HG02798 (cell line): ENCODE measurements around the gene FRMD5.
"Not testable (repeated sequence)": the region's sequence is repeated elsewhere in the genome, so short reads cannot be mapped to it uniquely, and the experiment has no call there.

Experiments
- ATAC-seq: cut with Tn5 transposase; IDR thresholded peaks from one replicate; pipeline ENCODE4 v1.9.1; 2021; ENCODE audit warnings: mild to moderate bottlenecking; ENCODE audit not compliant: unreplicated experiment, poor library complexity

Gene FRMD5

DNA sequence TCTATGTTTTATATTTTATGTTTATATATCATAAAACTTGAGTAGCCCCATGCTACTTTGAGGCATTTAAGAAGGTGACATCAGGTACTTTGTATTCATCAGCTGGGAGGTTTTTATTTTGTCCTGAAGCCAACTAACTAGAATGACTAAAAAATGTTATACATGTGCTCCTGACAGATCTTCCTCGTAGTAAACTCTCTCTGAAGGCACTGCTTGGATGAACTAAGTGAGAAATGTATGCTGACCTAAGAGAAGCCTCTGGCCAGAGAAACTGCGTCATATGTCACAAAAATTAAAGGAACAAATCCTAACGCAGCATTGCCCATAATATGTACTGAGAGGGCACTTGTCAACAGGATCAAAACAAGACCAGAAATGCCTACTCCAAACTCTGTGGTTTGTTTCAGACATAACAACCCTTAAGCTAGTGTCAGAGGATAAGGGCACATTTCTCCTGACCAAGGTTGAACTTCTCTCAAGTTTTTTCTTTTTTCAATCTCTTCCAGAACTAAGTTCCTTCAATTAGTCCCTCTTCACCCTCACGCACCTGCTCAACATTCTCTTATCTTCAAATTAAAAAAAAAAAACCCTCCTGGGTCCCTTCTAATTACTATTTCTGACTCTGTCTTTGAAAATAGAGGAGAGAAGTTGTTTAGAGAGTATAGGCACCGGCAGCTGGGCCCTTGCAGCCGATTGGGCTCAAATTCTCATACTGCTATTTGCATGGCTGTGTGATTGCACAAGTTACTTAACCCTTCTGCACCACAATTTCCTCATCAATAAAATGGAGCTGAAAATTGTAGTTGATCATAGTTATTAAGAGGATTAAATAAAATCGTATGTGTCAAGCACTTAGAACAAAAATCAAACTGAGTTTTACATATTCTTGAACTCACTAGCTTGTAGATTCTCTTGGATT is 159.0 kb downstream of the FRMD5 start:
- ATAC-seq: no peak

DNA sequence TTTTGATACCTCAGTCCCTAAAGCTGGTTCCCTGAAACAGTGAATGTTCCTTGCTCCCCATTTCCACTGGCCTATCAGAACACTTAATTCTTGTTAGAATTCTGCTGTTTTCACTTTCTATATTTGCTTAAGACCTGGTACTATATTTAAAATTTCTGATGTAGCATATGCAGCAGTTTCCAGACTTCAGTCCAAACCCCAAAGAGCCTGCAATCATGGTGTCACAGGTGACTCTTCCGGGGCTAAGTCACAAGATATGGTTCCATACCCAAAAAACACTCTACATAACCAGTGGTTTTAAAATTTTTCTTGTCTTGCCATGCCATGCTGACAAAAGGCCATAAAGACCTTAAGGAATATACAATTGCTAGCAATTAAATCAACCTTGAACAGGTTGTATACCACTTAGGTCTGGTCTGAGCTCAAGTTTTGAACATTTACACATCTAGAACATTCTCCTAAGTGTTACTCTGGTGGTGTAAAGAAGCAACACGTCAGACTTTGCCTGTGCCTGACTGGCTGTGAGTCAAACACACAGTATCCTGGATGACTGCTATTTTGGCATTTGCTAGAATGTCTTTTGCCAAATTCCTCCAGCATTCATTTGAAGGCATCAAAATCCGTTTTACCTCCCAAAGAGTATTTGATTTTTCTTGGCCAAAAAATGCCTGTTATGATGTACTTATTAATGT is 160.0 kb downstream of the FRMD5 start:
- no peak for ATAC-seq

GRCh38 chr15:44034334-44034733 is 160.7 kb downstream of the FRMD5 start:
- no peak for ATAC-seq

DNA sequence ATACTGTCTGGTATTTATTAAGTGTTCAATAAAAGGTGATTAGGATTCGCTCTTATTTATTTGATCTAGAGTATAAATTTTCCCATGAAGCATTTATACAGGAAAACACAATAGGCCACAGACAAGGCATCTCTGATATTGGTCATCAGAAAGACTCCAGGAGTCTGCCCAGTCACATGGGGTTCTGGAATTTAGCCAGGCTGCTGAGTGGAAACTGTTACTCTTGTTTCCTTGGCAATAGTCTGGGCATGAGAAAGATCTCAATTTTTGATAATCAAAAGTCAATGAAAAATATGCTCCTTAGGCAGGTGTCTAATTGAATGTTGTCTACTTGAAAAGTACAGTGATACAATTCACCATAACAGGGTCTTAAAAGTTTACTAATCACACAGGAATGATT is 161.2 kb downstream of the FRMD5 start:
- ATAC-seq: no peak

DNA sequence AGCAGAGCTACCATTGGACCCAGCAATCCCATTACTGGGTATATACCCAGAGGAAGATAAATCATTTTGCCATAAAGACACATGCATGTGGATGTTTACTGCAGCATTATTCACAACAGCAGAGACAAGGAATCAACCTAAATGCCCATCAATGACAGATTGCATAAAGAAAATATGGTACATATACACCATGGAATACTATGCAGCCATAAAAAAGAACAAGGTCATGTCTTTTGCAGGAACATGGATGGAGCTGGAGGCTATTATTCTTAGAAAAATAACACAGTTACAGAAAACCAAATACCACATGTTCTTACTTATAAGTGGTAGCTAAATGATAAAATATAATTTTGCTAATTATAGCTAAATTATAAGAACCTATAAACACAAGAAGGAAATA is 162.3 kb downstream of the FRMD5 start:
- not testable (repeated sequence) for ATAC-seq

- ATAC-seq: no peak
Measured at GRCh38 chr15:44029940-44030568, 165.0 kb downstream of the FRMD5 start.

- no peak for ATAC-seq
Measured at GRCh38 chr15:44029003-44029402, 166.1 kb downstream of the FRMD5 start.

DNA sequence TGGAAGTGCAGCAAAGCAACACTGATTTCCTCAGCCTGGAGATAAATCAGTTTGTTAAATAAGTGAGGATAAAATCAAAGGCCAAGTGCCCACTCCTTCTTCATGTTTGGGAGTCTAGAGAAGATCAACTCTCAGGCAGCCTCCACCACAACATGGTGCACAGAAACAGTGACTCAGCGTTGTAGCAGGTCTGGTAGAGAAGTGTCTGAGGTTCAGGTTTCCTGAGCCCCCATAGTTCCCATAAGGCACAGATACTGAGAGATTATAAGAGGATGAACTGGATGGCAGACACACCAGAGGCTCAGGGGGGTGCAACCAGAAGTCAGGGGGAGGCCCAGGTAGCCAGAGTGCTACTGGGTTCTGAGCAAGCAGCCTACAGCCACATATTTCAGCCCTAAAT is 166.7 kb downstream of the FRMD5 start:
- ATAC-seq: no peak

GRCh38 chr15:44024155-44024554 is 170.9 kb downstream of the FRMD5 start:
- ATAC-seq: no peak

GRCh38 chr15:44023176-44023575 is 171.9 kb downstream of the FRMD5 start:
- no peak for ATAC-seq

DNA sequence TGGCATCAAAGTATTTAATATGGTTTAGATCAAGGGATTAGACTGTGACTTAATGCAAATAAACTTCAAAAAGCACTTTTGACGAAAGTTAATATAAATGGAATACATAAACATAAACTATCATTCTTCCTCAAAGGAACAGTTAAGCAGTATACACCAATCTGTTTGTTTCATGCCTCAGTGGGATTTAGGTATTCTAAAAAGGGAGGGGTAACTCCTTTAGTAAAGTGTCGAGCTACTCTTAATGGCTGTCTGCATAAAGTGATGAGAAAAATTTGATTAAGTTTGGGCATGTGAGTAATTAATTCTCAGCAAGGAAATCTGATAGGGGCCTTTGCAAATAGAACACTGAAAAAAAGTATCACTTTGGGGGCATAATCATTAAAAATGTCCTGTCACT is 176.9 kb downstream of the FRMD5 start:
- no peak for ATAC-seq

DNA sequence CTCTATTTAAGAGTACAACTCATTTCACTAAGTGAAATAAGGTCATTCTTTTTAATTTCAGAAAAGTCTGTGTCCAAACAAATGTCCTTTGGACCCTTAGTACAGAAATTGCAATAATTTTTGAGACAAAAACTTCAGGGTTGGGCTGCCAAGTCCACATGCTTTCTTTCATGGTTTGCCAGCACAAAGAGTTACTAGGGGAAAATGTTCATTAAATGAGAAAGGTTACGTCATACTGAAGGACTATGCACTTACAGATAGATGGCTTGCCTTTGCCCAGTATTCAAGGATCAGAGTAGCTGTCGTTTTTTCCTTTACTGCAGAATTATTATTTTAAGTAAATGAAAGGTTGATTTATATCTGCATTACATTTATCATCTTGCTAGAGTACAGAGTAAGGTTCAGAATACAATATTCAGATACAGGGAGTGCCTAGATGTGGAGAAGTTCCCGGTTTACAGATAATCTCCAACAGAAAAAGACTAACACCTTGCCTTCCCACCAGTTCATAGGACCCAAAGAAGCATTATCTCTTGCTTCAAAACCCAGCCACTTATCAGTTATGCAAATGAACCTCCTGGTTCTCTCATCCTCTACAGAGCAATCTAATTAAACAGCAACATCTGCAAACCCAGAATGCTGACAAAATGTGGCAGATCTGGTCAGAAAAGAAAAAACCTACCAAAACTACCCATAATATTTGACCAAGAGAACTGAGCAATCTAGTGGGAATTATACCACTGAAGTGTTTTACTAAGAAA is 179.3 kb downstream of the FRMD5 start:
- ATAC-seq: no peak

DNA sequence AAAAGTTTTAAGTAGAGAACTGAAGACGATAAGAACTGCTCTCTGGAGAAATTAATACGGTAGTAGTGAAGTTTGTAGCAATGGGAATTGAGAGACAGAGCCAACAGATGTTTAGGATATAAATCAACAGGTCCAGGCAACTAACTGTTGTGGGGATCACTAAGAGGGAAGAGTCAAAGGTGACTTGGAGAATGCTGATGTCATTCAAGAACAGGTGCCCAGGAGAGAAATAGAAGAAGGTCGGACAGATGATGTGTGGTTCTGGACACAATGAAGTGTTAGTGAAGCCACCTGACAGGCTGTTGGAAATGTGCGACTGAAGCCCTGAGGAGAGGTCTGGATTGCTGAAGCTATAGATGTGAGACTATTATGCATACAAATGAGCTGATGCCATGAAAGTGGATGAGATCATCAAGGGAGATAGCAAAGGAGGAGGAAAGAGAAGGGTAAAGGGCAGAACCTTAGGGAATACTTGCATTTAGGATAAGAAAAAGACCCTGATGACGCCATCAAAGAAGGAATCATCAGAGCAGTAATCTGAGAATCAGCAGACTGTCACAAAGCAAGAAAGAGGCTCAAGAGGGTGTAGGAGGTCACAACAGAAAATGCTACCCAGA is 183.7 kb downstream of the FRMD5 start:
- no peak for ATAC-seq

DNA sequence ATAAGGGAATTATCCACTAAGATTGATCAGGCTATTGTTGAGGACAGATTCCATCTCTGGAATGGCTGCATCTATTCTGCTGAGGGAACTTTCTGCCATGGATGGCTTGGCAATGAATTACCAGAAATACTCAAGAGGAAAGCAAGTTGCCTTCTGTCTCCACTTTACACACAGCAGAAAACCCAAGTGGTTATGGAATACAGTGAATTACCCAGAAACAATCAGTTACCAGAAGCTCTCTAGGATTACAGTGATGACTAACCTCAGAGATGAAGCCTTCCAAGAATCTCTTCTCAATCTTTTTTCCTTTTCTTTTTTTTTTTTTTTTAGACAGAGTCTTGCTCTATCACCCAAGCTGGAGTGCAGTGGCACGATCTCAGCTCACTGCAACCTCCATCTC is 185.0 kb downstream of the FRMD5 start:
- ATAC-seq: no peak

DNA sequence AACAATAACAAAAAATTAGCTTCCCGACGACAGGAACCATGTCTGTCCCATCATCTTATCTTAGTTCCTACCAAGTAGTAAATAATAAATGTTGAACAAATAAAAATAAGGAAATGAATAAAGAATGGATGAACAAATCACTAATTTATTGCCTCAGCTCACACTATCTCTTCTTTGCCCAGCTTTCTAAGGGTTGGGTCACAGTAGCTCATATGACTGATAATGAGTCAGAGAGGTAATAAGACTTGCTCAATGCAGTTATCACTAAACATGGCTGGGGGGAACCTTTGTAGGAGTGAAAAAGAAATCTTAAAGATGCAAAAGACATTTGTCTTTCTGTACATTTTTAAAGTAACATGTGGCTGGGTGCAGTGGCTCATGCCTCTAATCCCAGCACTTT is 186.0 kb downstream of the FRMD5 start:
- no peak for ATAC-seq

GRCh38 chr15:44000248-44000647 is 194.8 kb downstream of the FRMD5 start:
- ATAC-seq: not testable (repeated sequence)

- ATAC-seq: no peak
Measured at GRCh38 chr15:43998607-43999006, 196.5 kb downstream of the FRMD5 start.

DNA sequence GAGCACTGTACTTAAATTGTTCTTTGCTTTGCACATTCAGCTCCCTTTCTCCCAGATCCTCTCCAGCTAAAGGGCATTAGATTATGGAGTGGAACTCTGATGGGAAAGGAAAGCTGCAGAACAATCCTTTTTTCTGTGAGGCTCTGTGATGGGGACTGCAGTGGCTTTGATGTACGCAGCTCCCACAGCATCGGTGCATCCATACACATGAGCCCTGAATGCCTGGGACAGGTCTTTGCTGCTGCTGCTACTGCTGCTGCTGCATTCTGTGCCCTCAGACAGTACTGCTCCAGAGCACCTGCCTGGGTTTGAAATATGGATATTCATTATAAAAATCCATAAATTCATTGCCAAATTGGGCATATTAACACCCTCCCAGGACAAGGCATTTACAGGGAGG is 203.9 kb downstream of the FRMD5 start:
- ATAC-seq: no peak

DNA sequence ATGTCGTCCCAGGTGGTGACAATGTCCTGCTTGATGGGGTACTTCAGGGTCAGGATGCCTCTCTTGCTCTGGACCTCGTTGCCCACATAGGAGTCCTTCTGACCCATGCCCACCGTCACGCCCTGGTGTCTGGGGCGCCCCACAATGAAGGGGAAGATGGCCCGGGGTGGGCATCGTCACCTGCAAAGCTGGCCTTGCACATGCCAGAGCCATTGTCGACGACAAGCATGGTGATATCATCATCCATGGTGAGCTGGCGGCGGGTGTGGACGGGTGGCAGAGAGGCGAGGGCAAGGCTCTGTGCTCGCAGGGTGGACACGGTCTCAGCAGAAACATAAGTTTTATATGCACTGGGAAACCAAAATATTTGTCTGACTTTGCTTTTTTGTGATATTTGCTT is 205.1 kb downstream of the FRMD5 start:
- no peak for ATAC-seq

DNA sequence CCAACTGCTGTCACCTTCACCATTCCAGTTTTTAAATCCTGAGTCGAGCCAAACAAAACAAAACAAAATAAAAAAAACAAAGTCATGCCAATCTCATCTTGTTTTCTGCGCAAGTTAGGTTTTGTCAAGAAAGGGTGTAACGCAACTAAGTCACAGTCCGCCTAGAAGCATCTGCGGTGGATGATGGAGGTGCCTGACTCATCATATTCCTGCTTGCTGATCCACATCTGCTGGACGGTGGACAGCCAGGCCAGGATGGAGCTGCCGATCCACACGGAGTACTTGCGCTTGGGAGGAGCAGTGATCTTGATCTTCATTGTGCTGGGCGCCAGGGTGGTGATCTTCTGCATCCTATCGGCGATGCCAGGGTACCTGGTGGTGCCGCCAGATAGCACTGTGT is 206.2 kb downstream of the FRMD5 start:
- ATAC-seq: no peak
